H9 (cell line): Measurements from ENCODE around the gene PTDSS2. TPM values are rescaled to one million over a fixed set of nuclear protein-coding genes. Genes with fewer than 3 reads are reported as not detected.

Experiments used
- DNase-seq: peaks from one replicate; pipeline ENCODE4 v3.0.0-alpha.2; 2017
- H2AFZ ChIP-seq: one replicate; pipeline ENCODE4 v1.6.1; 2013; ENCODE audit warnings: mild to moderate bottlenecking, low read length, control low read depth, moderate library complexity
- H2AK5ac ChIP-seq: 2 replicates; pipeline ENCODE4 v1.6.1; 2013; ENCODE audit warnings: low read length, control low read depth, mixed read lengths; ENCODE audit not compliant: insufficient read length
- H2BK120ac ChIP-seq: one replicate; pipeline ENCODE4 v1.6.1; 2013; ENCODE audit warnings: low read depth, mild to moderate bottlenecking, low read length, control low read depth, inconsistent platforms; ENCODE audit not compliant: poor library complexity, severe bottlenecking
- H2BK12ac ChIP-seq: 2 replicates; pipeline ENCODE4 v1.6.1; 2013; ENCODE audit warnings: low read length, control low read depth, mixed read lengths, low read depth; ENCODE audit not compliant: insufficient read length
- H2BK15ac ChIP-seq: 2 replicates; pipeline ENCODE4 v1.6.1; 2013; ENCODE audit warnings: low read depth, low read length, control low read depth
- H2BK20ac ChIP-seq: one replicate; pipeline ENCODE4 v1.6.1; 2013; ENCODE audit warnings: low read depth, mild to moderate bottlenecking, low read length, control low read depth, inconsistent platforms; ENCODE audit not compliant: poor library complexity, severe bottlenecking
- H2BK5ac ChIP-seq: 2 replicates; pipeline ENCODE4 v1.6.1; 2013; ENCODE audit warnings: low read length, control low read depth, mixed read lengths; ENCODE audit not compliant: insufficient read length
- H3K14ac ChIP-seq: 2 replicates; pipeline ENCODE4 v1.6.1; 2013; ENCODE audit warnings: low read length, control low read depth; ENCODE audit not compliant: insufficient read depth
- H3K18ac ChIP-seq: 2 replicates; pipeline ENCODE4 v1.6.1; 2013; ENCODE audit warnings: low read depth, mild to moderate bottlenecking, mixed read lengths, low read length, control low read depth; ENCODE audit not compliant: insufficient read length
- H3K23ac ChIP-seq: 2 replicates; pipeline ENCODE4 v1.6.1; 2013; ENCODE audit warnings: low read length, control low read depth, mixed read lengths, low read depth; ENCODE audit not compliant: insufficient read length
- H3K23me2 ChIP-seq: 2 replicates; pipeline ENCODE4 v1.6.1; 2013; ENCODE audit warnings: low read depth, mild to moderate bottlenecking, mixed read lengths, low read length, control low read depth; ENCODE audit not compliant: insufficient read length, poor library complexity, severe bottlenecking
- H3K27ac ChIP-seq: 2 replicates; pipeline ENCODE4 v1.5.1; 2013; ENCODE audit warnings: low read length, control low read depth, mixed read lengths, low read depth; ENCODE audit not compliant: insufficient read length
- H3K27me3 ChIP-seq: 2 replicates; pipeline ENCODE4 v1.6.1; 2013; ENCODE audit warnings: low read length, control low read depth, inconsistent platforms; ENCODE audit not compliant: insufficient read depth
- H3K4ac ChIP-seq: 2 replicates; pipeline ENCODE4 v1.6.1; 2013; ENCODE audit warnings: low read depth, mild to moderate bottlenecking, control low read depth, inconsistent platforms, low read length, moderate library complexity
- H3K4me1 ChIP-seq: 2 replicates; pipeline ENCODE4 v1.6.1; 2013; ENCODE audit warnings: low read length, control low read depth, inconsistent platforms; ENCODE audit not compliant: insufficient read depth
- H3K4me2 ChIP-seq: 2 replicates; pipeline ENCODE4 v1.6.1; 2013; ENCODE audit warnings: low read length, control low read depth, mixed read lengths; ENCODE audit not compliant: insufficient read length, insufficient read depth
- H3K56ac ChIP-seq: 2 replicates; pipeline ENCODE4 v1.6.1; 2013; ENCODE audit warnings: low read depth, mild to moderate bottlenecking, mixed read lengths, low read length, control low read depth; ENCODE audit not compliant: insufficient read length
- H3K79me1 ChIP-seq: 2 replicates; pipeline ENCODE4 v1.6.1; 2013; ENCODE audit warnings: low read depth, mild to moderate bottlenecking, moderate library complexity, low read length, control low read depth, inconsistent platforms; ENCODE audit not compliant: insufficient read depth, poor library complexity, severe bottlenecking
- H3K79me2 ChIP-seq: 2 replicates; pipeline ENCODE4 v1.6.1; 2013; ENCODE audit warnings: low read length, control low read depth, inconsistent platforms; ENCODE audit not compliant: insufficient read depth
- H3K9ac ChIP-seq: 2 replicates; pipeline ENCODE4 v1.6.1; 2013; ENCODE audit warnings: low read length, control low read depth, mixed read lengths; ENCODE audit not compliant: insufficient read length; ENCODE audit errors: extremely low read depth
- H3K9me3 ChIP-seq: one replicate; pipeline ENCODE4 v1.6.1; 2013; ENCODE audit warnings: low read depth, low read length, inconsistent platforms; ENCODE audit not compliant: control insufficient read depth
- H3T11ph ChIP-seq: one replicate; pipeline ENCODE4 v1.6.1; 2013; ENCODE audit warnings: mild to moderate bottlenecking, low read length, control low read depth, inconsistent platforms
- H4K20me1 ChIP-seq: one replicate; pipeline ENCODE4 v1.6.1; 2013; ENCODE audit not compliant: control insufficient read depth, insufficient read length, insufficient read depth
- H4K5ac ChIP-seq: 2 replicates; pipeline ENCODE4 v1.6.1; 2013; ENCODE audit warnings: low read depth, mild to moderate bottlenecking, mixed read lengths, low read length, control low read depth; ENCODE audit not compliant: insufficient read length
- H4K8ac ChIP-seq: replicated peaks from 2 replicates; pipeline ENCODE4 v1.6.1; 2013; ENCODE audit warnings: low read length, control low read depth, mixed read lengths, low read depth; ENCODE audit not compliant: insufficient read length
- H4K91ac ChIP-seq: 2 replicates; pipeline ENCODE4 v1.6.1; 2013; ENCODE audit warnings: low read depth, mild to moderate bottlenecking, moderate library complexity, mixed read lengths, low read length, control low read depth; ENCODE audit not compliant: insufficient read length
- H3K27ac Mint-ChIP-seq, 3 experiments: 2 replicates in 2 of 3; 3 replicates in 1 of 3; pipeline ENCODE4 v1.8.0; 2020 to 2021; ENCODE audit warnings: mixed read lengths in 3 of 3, mild to moderate bottlenecking in 1 of 3, moderate library complexity in 1 of 3
- H3K27me3 Mint-ChIP-seq: 2 replicates; pipeline ENCODE4 v1.8.0; 2021; ENCODE audit warnings: low read depth, mild to moderate bottlenecking, moderate library complexity, mixed read lengths
- H3K36me3 Mint-ChIP-seq, 3 experiments: 2 replicates in 2 of 3; 3 replicates in 1 of 3; pipeline ENCODE4 v1.8.0; 2020 to 2021; ENCODE audit warnings: low read depth in 3 of 3, mixed read lengths in 3 of 3; ENCODE audit not compliant: insufficient read depth in 1 of 3
- H3K4me1 Mint-ChIP-seq, 2 experiments: 2 replicates each; pipeline ENCODE4 v1.8.0; 2020; ENCODE audit warnings: mixed read lengths in 2 of 2
- H3K4me3 Mint-ChIP-seq, 2 experiments: 2 replicates in 1 of 2; 3 replicates in 1 of 2; pipeline ENCODE4 v1.8.0; 2020 to 2021; ENCODE audit warnings: mild to moderate bottlenecking in 2 of 2, mixed read lengths in 2 of 2, moderate library complexity in 1 of 2
- H3K9me3 Mint-ChIP-seq, 2 experiments: 2 replicates in 1 of 2; 3 replicates in 1 of 2; pipeline ENCODE4 v1.8.0; 2020; ENCODE audit warnings: mild to moderate bottlenecking in 2 of 2, mixed read lengths in 2 of 2, moderate library complexity in 1 of 2
- CTCF ChIP-seq: fragments of 200-600 bp; sonication (generic); conservative IDR thresholded peaks from 3 replicates; pipeline ENCODE4 v1.8.0; 2021; ENCODE audit warnings: antibody characterized with exemption, mild to moderate bottlenecking
- WGBS: extraction: QIAGEN DNeasy Blood & Tissue Kit; methylation state at CpG from one replicate; pipeline ENCODE4 v1.1.7; 2013; ENCODE audit warnings: missing lambda C conversion rate, low lambda C conversion rate, mixed read lengths; ENCODE audit not compliant: insufficient read length; ENCODE audit errors: extremely low coverage; 5-methylcytosine and 5-hydroxymethylcytosine counted together
- total RNA-seq: library from RNA; stranded (reverse); gene quantifications from 2 replicates; pipeline ENCODE4 v1.2.1, GENCODE V29; 2021

PTDSS2 gene
- total RNA-seq, 1 experiment from 2014 or later, result 55.3 TPM

- Histone ChIP-seq H3K18ac (no peak overlapping the region), H4K20me1 (peaks cover 4% of the 10 kb centered on the region), H3T11ph (no peak overlapping the region), H4K91ac (no peak overlapping the region), H2BK120ac (no peak overlapping the region), H3K4me2 (no peak overlapping the region), H3K9me3 (no peaks in the 10 kb centered on the region), H4K5ac (no peak overlapping the region), H3K4ac (no peak overlapping the region), H2BK20ac (no peak overlapping the region), H2BK5ac (no peak overlapping the region), H3K14ac (no peak overlapping the region), H3K79me1 (no peaks in the 10 kb centered on the region), H3K56ac (no peak overlapping the region), H4K8ac (no peak overlapping the region), H2BK12ac (no peak overlapping the region), H3K23me2 (peaks cover 10% of the 10 kb centered on the region), H2AK5ac (no peak overlapping the region), H3K23ac (no peak overlapping the region), H3K9ac (no peak overlapping the region), H3K27me3 (no peaks in the 10 kb centered on the region; the same call in 1 of the 2 replicates), H3K27ac (no peak overlapping the region), H2BK15ac (no peak overlapping the region), H3K79me2 (no peaks in the 10 kb centered on the region; the same call in 1 of the 2 replicates), H2AFZ (no peak overlapping the region), H3K4me1 (peaks cover 2% of the 10 kb centered on the region; the same call in 1 of the 2 replicates)
- Mint-ChIP-seq H3K36me3 (no peaks in the 10 kb centered on the region; a peak in 1 of 7 replicates), H3K9me3 (no peaks in the 10 kb centered on the region; a peak in 1 of 5 replicates), H3K27me3 (peaks cover 31% of the 10 kb centered on the region), H3K4me3 (no peak overlapping the region; a peak in 1 of 5 replicates), H3K27ac (no peak overlapping the region), H3K4me1 (peaks cover 11 to 16% of the 10 kb centered on the region in 2 experiments)
- no CpG with 5 or more reads among the region's 71 CpGs for WGBS
- TF ChIP-seq CTCF, result no peak
- no peak for DNase-seq
Measured at GRCh38 chr11:420054-420910, 29.8 kb upstream of the PTDSS2 start.
